ENCODE data around the gene REXO5. TPM values are rescaled to one million over a fixed set of nuclear protein-coding genes. Genes with fewer than 3 reads are reported as not detected.

The REXO5 gene
- total and polyA plus RNA-seq, 3 experiments from 2014 or later, result 0.81 to 9.3 (median 7.9) TPM

GRCh38 chr16:20844588-20844987 lies 38.3 kb downstream of the REXO5 start:
- Histone ChIP-seq H3K36me3 (ENCODE audit: insufficient read depth, low read length) (no peaks in the 10 kb centered on the region), H3K27me3 (ENCODE audit: insufficient read depth, low read length, poor library complexity, severe bottlenecking) (no peaks in the 10 kb centered on the region), H3K27ac (ENCODE audit: low read depth, low read length) (no peak overlapping the region), H3K4me3 (ENCODE audit: low read length) (no peak overlapping the region), H3K9me3 (ENCODE audit: low read length) (no peaks in the 10 kb centered on the region), H3K4me1 (ENCODE audit: insufficient read depth, low read length) (peaks cover 25% of the 10 kb centered on the region)
- DNase-seq, result peak in 2 of 5 donors; percentile 14 to 20
- Mint-ChIP-seq H3K27ac (peak overlapping the region; percentile 62 to 98 (median 74)), H3K4me3 (peak overlapping the region in 6 of 7 donors; percentile 29 to 67 (median 50)), H3K36me3 (no peaks in the 10 kb centered on the region), H3K27me3 (no peaks in the 10 kb centered on the region), H3K9me3 (no peaks in the 10 kb centered on the region), H3K4me1 (peaks cover 22 to 30% (median 28%) of the 10 kb centered on the region in 3 donors)
- CTCF ChIA-PET, result interaction anchor here (1.4 kb wide), 1 partner anchor 9 kb away, joined by 5 read pairs; no protein-coding TSS in a partner anchor
- POLR2A ChIA-PET, result no interaction called here

GRCh38 chr16:20846030-20846429 lies 39.7 kb downstream of the REXO5 start:
- POLR2A ChIA-PET, result no interaction called here
- H3K4me1 ChIP-seq (ENCODE audit: insufficient read depth, low read length), result peaks cover 25% of the 10 kb centered on the region
- H3K4me1 Mint-ChIP-seq, result peaks cover 26 to 37% (median 33%) of the 10 kb centered on the region in 3 donors
- H3K9me3 Mint-ChIP-seq, result no peaks in the 10 kb centered on the region
- H3K27me3 ChIP-seq (ENCODE audit: insufficient read depth, low read length, poor library complexity, severe bottlenecking), result no peaks in the 10 kb centered on the region
- no peak overlapping the region for H3K4me3 ChIP-seq (ENCODE audit: low read length)
- H3K4me3 Mint-ChIP-seq, result no peak overlapping the region
- no peaks in the 10 kb centered on the region for H3K9me3 ChIP-seq (ENCODE audit: low read length)
- CTCF ChIA-PET, result interaction anchor here (0.8 to 1.4 kb wide), 2 partner anchors 8 to 10 kb away, joined by 3 to 5 read pairs; no protein-coding TSS in a partner anchor
- no peaks in the 10 kb centered on the region for H3K36me3 Mint-ChIP-seq
- peak overlapping the region in 2 of 8 donors; percentile 54 to 72 for H3K27ac Mint-ChIP-seq
- H3K27me3 Mint-ChIP-seq, result no peaks in the 10 kb centered on the region
- no peak for DNase-seq
- no peak overlapping the region for H3K27ac ChIP-seq (ENCODE audit: low read depth, low read length)
- H3K36me3 ChIP-seq (ENCODE audit: insufficient read depth, low read length), result no peaks in the 10 kb centered on the region

- no peaks in the 10 kb centered on the region for H3K27me3 ChIP-seq (ENCODE audit: insufficient read depth, low read length, poor library complexity, severe bottlenecking)
- DNase-seq, result no peak
- H3K4me1 Mint-ChIP-seq, result peaks cover 26 to 37% (median 33%) of the 10 kb centered on the region in 3 donors
- ChIA-PET CTCF (interaction anchor here (0.7 kb wide), 1 partner anchor 124 kb away, joined by 4 read pairs; no protein-coding TSS in a partner anchor), POLR2A (no interaction called here)
- H3K36me3 Mint-ChIP-seq, result no peaks in the 10 kb centered on the region
- H3K27me3 Mint-ChIP-seq, result no peaks in the 10 kb centered on the region
- no peak overlapping the region for H3K4me3 ChIP-seq (ENCODE audit: low read length)
- H3K9me3 Mint-ChIP-seq, result no peaks in the 10 kb centered on the region
- H3K4me3 Mint-ChIP-seq, result no peak overlapping the region
- H3K4me1 ChIP-seq (ENCODE audit: insufficient read depth, low read length), result peaks cover 25% of the 10 kb centered on the region
- H3K27ac ChIP-seq (ENCODE audit: low read depth, low read length), result no peak overlapping the region
- H3K27ac Mint-ChIP-seq, result peak overlapping the region in 1 of 8 donors; percentile 33
- no peaks in the 10 kb centered on the region for H3K9me3 ChIP-seq (ENCODE audit: low read length)
- H3K36me3 ChIP-seq (ENCODE audit: insufficient read depth, low read length), result no peaks in the 10 kb centered on the region
These were observed 40.2 kb downstream of the REXO5 start for GRCh38 chr16:20846551-20846950.

- no peak overlapping the region for H3K4me3 ChIP-seq (ENCODE audit: low read length)
- ChIA-PET POLR2A (no interaction called here), CTCF (interaction anchor here (1.6 to 4.4 kb wide), 2 partner anchors 17 to 233 kb away, joined by 4 to 22 read pairs; no protein-coding TSS in a partner anchor)
- no peaks in the 10 kb centered on the region for H3K9me3 ChIP-seq (ENCODE audit: low read length)
- no peak overlapping the region for H3K27ac Mint-ChIP-seq
- H3K9me3 Mint-ChIP-seq, result no peaks in the 10 kb centered on the region
- no peak for DNase-seq
- no peak overlapping the region for H3K4me3 Mint-ChIP-seq
- H3K4me1 ChIP-seq (ENCODE audit: insufficient read depth, low read length), result peaks cover 25% of the 10 kb centered on the region
- no peaks in the 10 kb centered on the region for H3K27me3 ChIP-seq (ENCODE audit: insufficient read depth, low read length, poor library complexity, severe bottlenecking)
- H3K27me3 Mint-ChIP-seq, result no peaks in the 10 kb centered on the region
- no peaks in the 10 kb centered on the region for H3K36me3 ChIP-seq (ENCODE audit: insufficient read depth, low read length)
- no peak overlapping the region for H3K27ac ChIP-seq (ENCODE audit: low read depth, low read length)
- H3K4me1 Mint-ChIP-seq, result peaks cover 26 to 37% (median 33%) of the 10 kb centered on the region in 3 donors
- no peaks in the 10 kb centered on the region for H3K36me3 Mint-ChIP-seq
These were observed 41.2 kb downstream of the REXO5 start for GRCh38 chr16:20847550-20847949.

- CTCF ChIA-PET, result interaction anchor here (0.6 to 4.4 kb wide), 17 partner anchors 12 to 309 kb away, joined by 3 to 22 read pairs (median 3); partner anchors contain the start of genes ERI2, LDAF1 and REXO5
- no peaks in the 10 kb centered on the region for H3K9me3 Mint-ChIP-seq
- Histone ChIP-seq H3K4me3 (ENCODE audit: low read length) (no peak overlapping the region), H3K27ac (ENCODE audit: low read depth, low read length) (no peak overlapping the region), H3K4me1 (ENCODE audit: insufficient read depth, low read length) (peaks cover 8% of the 10 kb centered on the region), H3K36me3 (ENCODE audit: insufficient read depth, low read length) (no peaks in the 10 kb centered on the region), H3K27me3 (ENCODE audit: insufficient read depth, low read length, poor library complexity, severe bottlenecking) (no peaks in the 10 kb centered on the region), H3K9me3 (ENCODE audit: low read length) (no peaks in the 10 kb centered on the region)
- H3K4me1 Mint-ChIP-seq, result peaks cover 12 to 19% (median 15%) of the 10 kb centered on the region in 3 donors
- POLR2A ChIA-PET, result no interaction called here
- H3K36me3 Mint-ChIP-seq, result peaks cover 0 to 2% (median 0%) of the 10 kb centered on the region in 3 donors
- no peak overlapping the region for H3K27ac Mint-ChIP-seq
- no peaks in the 10 kb centered on the region for H3K27me3 Mint-ChIP-seq
- DNase-seq, result peak; percentile 34 to 74 (median 43)
- H3K4me3 Mint-ChIP-seq, result no peak overlapping the region
These were observed 43.5 kb downstream of the REXO5 start for GRCh38 chr16:20849589-20850390.

GRCh38 chr16:20850981-20851380 lies 44.7 kb downstream of the REXO5 start:
- Histone ChIP-seq H3K4me1 (ENCODE audit: insufficient read depth, low read length) (no peaks in the 10 kb centered on the region), H3K4me3 (ENCODE audit: low read length) (no peak overlapping the region), H3K27ac (ENCODE audit: low read depth, low read length) (no peak overlapping the region), H3K27me3 (ENCODE audit: insufficient read depth, low read length, poor library complexity, severe bottlenecking) (no peaks in the 10 kb centered on the region), H3K36me3 (ENCODE audit: insufficient read depth, low read length) (no peaks in the 10 kb centered on the region), H3K9me3 (ENCODE audit: low read length) (no peaks in the 10 kb centered on the region)
- peaks cover 0 to 11% (median 1%) of the 10 kb centered on the region in 3 donors for H3K36me3 Mint-ChIP-seq
- H3K27ac Mint-ChIP-seq, result no peak overlapping the region
- peaks cover 4 to 7% (median 5%) of the 10 kb centered on the region in 3 donors for H3K4me1 Mint-ChIP-seq
- ChIA-PET CTCF (interaction anchor here (0.8 to 4.4 kb wide), 10 partner anchors 13 to 251 kb away, joined by 3 to 22 read pairs (median 6); no protein-coding TSS in a partner anchor), POLR2A (no interaction called here)
- no peak overlapping the region for H3K4me3 Mint-ChIP-seq
- DNase-seq, result no peak
- H3K27me3 Mint-ChIP-seq, result no peaks in the 10 kb centered on the region
- no peaks in the 10 kb centered on the region for H3K9me3 Mint-ChIP-seq

GRCh38 chr16:20851601-20852000 lies 45.3 kb downstream of the REXO5 start:
- no peaks in the 10 kb centered on the region for H3K9me3 Mint-ChIP-seq
- no peaks in the 10 kb centered on the region for H3K27me3 Mint-ChIP-seq
- POLR2A ChIA-PET, result no interaction called here

GRCh38 chr16:20853143-20853542 lies 46.8 kb downstream of the REXO5 start:
- Mint-ChIP-seq H3K9me3 (no peaks in the 10 kb centered on the region), H3K4me1 (peaks cover 4 to 6% (median 5%) of the 10 kb centered on the region in 3 donors), H3K4me3 (no peak overlapping the region), H3K36me3 (peaks cover 0 to 18% (median 1%) of the 10 kb centered on the region in 3 donors), H3K27ac (no peak overlapping the region), H3K27me3 (no peaks in the 10 kb centered on the region)
- ChIA-PET CTCF (interaction anchor here (1.6 to 1.8 kb wide), 2 partner anchors 8 to 22 kb away, joined by 5 read pairs; no protein-coding TSS in a partner anchor), POLR2A (no interaction called here)
- H3K27me3 ChIP-seq (ENCODE audit: insufficient read depth, low read length, poor library complexity, severe bottlenecking), result no peaks in the 10 kb centered on the region
- DNase-seq, result no peak
- no peaks in the 10 kb centered on the region for H3K36me3 ChIP-seq (ENCODE audit: insufficient read depth, low read length)
- H3K4me3 ChIP-seq (ENCODE audit: low read length), result no peak overlapping the region
- H3K9me3 ChIP-seq (ENCODE audit: low read length), result no peaks in the 10 kb centered on the region
- no peak overlapping the region for H3K27ac ChIP-seq (ENCODE audit: low read depth, low read length)
- H3K4me1 ChIP-seq (ENCODE audit: insufficient read depth, low read length), result no peaks in the 10 kb centered on the region

More at GRCh38 chr16:20851601-20852000, 45.3 kb downstream of the REXO5 start:
- Histone ChIP-seq H3K27ac (ENCODE audit: low read depth, low read length) (no peak overlapping the region), H3K4me1 (ENCODE audit: insufficient read depth, low read length) (no peaks in the 10 kb centered on the region), H3K9me3 (ENCODE audit: low read length) (no peaks in the 10 kb centered on the region), H3K36me3 (ENCODE audit: insufficient read depth, low read length) (no peaks in the 10 kb centered on the region), H3K27me3 (ENCODE audit: insufficient read depth, low read length, poor library complexity, severe bottlenecking) (no peaks in the 10 kb centered on the region), H3K4me3 (ENCODE audit: low read length) (no peak overlapping the region)
- peaks cover 0 to 13% (median 1%) of the 10 kb centered on the region in 3 donors for H3K36me3 Mint-ChIP-seq
- no peak for DNase-seq
- H3K4me3 Mint-ChIP-seq, result no peak overlapping the region
- CTCF ChIA-PET, result interaction anchor here (1.4 to 4.4 kb wide), 6 partner anchors 13 to 251 kb away, joined by 4 to 22 read pairs (median 7); no protein-coding TSS in a partner anchor
- H3K27ac Mint-ChIP-seq, result no peak overlapping the region
- H3K4me1 Mint-ChIP-seq, result peaks cover 4 to 6% (median 5%) of the 10 kb centered on the region in 3 donors

Measured in CD8-positive, alpha-beta memory T cell (primary cell).